Middle frontal gyrus (tissue), 1 donor: ENCODE results near the gene PTBP2.

Source experiments
- DNase-seq: peaks from one replicate; pipeline ENCODE4 v3.0.0-alpha.2; 2015; ENCODE audit warnings: low spot score; ENCODE audit errors: extremely low spot score

PTBP2 gene

DNA sequence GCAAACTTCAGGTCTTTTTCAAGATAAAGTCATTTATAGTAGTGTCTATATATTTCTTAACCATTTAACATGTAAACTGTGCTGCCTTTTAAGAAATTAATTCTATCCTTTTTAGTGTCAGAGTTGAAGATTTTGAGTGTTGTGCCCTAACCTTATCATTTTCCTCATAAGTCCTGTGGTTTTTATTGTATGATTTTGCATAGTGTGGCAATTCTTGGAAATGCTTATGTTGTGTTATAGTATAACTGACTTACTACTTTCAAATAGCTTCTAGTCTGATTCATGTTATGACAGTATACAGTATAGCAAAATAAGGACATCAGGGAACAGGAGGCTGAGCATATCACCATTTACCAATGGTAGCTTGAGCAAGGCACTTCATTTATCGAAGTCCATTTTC, 99.1 kb downstream of the PTBP2 start:
- no peak for DNase-seq

GRCh38 chr1:96825231-96825630, 103.6 kb downstream of the PTBP2 start:
- DNase-seq = no peak

GRCh38 chr1:96825950-96826576, 104.5 kb downstream of the PTBP2 start:
- DNase-seq = no peak

DNA sequence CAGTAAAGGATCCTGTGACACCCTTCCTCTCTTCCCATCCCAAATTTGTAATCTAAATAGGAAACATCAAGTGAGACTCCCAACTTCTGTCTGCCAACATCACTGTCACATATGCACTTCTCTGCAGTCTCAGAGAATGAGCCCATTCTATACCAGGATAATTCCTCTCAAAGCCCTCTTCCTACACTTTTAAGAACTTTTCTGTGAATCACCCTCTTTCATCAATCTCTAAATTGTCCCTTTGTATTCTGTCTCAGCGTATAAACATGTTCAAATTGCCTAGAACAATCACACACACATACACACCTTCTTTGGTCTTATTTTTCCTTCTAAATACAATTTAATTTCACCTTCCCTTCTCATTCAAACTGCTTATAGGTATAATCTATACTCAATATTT, 111.8 kb downstream of the PTBP2 start:
- no peak for DNase-seq

GRCh38 chr1:96834986-96835385, 113.4 kb downstream of the PTBP2 start:
- DNase-seq = no peak

DNA sequence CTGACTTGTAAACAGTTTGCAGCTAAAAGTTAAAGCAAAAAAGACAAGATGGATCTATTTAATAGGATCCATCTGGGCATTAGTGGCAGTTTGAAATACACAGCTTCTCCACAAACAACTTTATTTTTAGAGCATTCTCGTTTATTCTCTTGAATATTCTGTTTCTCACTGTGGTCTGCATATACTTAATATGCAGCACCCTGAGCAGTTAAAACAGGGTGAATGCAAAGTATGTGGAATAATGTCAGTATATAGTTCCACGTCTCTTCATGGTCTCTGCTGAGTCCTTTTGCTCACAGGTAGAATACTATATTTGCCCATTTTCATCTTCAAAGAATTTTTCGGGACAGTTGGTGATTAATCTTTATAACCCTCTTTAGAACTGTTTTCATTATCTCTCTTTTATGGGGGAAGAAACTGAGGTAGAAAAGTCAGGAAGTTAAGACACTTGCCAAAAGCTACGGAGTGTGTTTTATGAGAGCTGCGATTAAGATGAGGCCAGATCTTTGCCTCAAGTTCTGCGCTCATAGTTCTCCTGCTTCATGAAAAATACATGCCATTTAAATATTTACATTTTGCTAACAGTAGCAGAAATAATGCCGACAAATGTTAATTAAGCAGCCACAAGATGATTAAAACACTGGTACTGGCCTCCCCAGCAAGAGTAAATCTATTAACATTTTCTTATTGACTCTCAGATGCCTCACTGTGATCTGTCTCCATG, 115.6 kb downstream of the PTBP2 start:
- no peak for DNase-seq

GRCh38 chr1:96837781-96838216, 116.2 kb downstream of the PTBP2 start:
- no peak for DNase-seq

DNA sequence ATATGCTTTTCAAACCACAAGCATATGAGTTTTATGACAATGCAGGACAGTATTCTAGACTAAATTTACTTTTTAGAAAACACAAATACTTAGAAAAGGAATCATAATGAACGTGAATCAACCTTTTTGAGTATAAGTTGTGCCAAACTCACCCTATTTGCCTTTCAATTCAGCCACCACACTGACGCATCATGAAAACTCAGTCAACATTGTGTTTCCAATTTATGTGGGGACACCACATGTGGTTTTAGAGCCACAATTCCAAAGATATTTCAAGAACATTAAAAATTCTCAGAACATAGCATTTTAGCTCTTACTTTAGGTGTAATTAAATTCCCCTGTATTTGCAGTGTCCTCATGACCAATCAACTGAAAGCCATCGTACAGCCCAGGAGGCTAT, 118.8 kb downstream of the PTBP2 start:
- no peak for DNase-seq

DNA sequence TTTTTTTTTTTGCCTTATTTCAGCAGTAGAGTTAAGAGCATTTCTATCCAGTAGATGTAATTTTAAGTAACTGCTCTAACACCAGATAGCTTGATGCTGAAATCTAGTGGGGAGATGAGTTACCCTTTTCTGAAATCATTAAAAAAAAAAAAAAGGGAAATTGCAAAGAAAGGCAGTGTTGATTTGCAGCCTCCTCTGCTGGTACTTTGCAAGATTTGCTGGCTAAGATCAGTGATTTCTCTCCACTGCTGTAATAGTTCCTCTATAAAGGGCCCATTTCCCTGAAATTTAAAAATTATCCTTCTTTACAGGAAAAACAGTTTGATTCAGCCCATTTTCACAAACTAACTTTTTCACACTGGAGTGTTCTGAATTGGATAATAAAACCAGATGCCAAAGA, 120.6 kb downstream of the PTBP2 start:
- DNase-seq = no peak

- DNase-seq = no peak
Observed at GRCh38 chr1:96843196-96843595, 121.6 kb downstream of the PTBP2 start.

DNA sequence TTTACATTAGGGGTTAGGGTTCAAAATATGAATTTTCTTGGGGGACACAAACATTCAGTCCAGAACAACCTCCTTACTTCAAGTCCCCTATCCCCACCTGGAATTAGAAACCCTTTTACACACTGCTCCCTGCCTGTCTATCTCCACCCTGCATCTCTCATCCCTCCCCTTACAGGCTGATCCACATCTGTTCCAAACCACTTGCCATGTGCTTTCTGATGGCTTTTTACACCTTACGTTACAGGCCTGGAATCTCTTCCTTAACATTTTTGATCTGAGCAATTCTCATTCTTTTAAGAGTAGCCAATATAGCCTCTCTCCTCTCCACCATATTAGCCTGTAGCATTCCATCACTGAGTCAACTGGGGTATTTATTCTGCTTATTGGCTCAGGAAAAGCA, 122.0 kb downstream of the PTBP2 start:
- no peak for DNase-seq

DNA sequence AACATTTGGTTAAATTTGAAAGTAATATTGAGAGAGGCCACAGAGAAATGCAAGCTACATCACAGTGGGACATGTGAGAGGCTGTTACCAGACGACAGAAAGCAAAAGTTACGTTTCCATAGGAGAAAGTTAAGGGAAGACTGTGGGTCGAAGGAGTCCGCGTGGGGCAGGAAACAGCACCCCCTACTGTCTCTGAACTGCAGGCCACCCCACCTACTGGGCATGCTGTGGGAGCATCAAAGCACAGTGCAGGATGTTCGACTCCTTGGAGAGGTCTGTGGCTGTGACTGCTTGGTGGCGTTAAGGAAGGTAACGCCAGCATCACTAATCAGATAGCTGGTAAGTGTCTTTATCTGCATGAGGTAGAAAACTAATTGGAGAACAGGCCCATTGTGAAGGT, 123.9 kb downstream of the PTBP2 start:
- DNase-seq = no peak

DNA sequence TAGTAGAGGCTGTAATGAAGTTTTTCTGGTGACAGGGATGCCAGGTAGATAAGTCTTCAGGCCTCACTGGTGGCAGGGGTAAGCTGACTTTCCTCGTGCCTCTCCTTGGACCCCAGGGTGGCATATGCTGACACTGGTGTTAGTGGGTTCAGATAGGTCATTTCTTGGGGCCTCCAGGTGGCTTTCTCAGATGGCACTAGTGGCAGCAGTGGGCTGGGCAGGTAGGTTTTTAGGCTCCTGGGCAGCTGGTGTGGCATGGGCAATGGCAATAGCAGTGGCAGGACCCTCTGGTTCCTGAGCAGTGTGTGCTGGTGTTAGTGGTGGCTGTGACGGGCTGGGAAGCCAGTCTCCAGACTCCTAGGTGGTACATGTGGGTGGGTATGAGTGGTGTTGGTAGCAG, 140.3 kb downstream of the PTBP2 start:
- no peak for DNase-seq

GRCh38 chr1:96863449-96863848, 141.9 kb downstream of the PTBP2 start:
- no peak for DNase-seq
